ENCODE results near the gene EIPR1.

- TF ChIP-seq POLR2A (IDR thresholded peaks at IDR 0.05) (no peak), EP300 (IDR thresholded peaks at IDR 0.05) (no peak)
- TF ChIP-seq, protein P1, sequence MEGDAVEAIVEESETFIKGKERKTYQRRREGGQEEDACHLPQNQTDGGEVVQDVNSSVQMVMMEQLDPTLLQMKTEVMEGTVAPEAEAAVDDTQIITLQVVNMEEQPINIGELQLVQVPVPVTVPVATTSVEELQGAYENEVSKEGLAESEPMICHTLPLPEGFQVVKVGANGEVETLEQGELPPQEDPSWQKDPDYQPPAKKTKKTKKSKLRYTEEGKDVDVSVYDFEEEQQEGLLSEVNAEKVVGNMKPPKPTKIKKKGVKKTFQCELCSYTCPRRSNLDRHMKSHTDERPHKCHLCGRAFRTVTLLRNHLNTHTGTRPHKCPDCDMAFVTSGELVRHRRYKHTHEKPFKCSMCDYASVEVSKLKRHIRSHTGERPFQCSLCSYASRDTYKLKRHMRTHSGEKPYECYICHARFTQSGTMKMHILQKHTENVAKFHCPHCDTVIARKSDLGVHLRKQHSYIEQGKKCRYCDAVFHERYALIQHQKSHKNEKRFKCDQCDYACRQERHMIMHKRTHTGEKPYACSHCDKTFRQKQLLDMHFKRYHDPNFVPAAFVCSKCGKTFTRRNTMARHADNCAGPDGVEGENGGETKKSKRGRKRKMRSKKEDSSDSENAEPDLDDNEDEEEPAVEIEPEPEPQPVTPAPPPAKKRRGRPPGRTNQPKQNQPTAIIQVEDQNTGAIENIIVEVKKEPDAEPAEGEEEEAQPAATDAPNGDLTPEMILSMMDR (IDR thresholded peaks at IDR 0.05), result no peak
These were observed 199.0 kb downstream of the EIPR1 start for GRCh38 chr2:3178578-3179031.
